Uterus (tissue), 2 donors: Measurements from ENCODE around the gene PMIS2.

Experiments
- POLR2A ChIP-seq, 2 donors: fragments of 450-650 bp; IDR thresholded peaks; one replicate each; pipeline ENCODE4 v1.6.1; 2016; ENCODE audit warnings: antibody characterized with exemption in 2 of 2, mild to moderate bottlenecking in 1 of 2, moderate library complexity in 1 of 2
- TF ChIP-seq, protein P1 (sequence below), 4 experiments: fragments of 200-600 bp in 2 of 4; fragments of 450-650 bp in 2 of 4; sonication (generic) in 2 of 4; IDR thresholded peaks; one replicate each; pipeline ENCODE4 v1.5.1; 2016 to 2019; ENCODE audit warnings: antibody characterized with exemption in 4 of 4, mild to moderate bottlenecking in 2 of 4, moderate library complexity in 1 of 4

GRCh38 chr19:35557539-35558399, 28.2 kb upstream of the PMIS2 start:
- TF ChIP-seq, protein P1, sequence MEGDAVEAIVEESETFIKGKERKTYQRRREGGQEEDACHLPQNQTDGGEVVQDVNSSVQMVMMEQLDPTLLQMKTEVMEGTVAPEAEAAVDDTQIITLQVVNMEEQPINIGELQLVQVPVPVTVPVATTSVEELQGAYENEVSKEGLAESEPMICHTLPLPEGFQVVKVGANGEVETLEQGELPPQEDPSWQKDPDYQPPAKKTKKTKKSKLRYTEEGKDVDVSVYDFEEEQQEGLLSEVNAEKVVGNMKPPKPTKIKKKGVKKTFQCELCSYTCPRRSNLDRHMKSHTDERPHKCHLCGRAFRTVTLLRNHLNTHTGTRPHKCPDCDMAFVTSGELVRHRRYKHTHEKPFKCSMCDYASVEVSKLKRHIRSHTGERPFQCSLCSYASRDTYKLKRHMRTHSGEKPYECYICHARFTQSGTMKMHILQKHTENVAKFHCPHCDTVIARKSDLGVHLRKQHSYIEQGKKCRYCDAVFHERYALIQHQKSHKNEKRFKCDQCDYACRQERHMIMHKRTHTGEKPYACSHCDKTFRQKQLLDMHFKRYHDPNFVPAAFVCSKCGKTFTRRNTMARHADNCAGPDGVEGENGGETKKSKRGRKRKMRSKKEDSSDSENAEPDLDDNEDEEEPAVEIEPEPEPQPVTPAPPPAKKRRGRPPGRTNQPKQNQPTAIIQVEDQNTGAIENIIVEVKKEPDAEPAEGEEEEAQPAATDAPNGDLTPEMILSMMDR (IDR thresholded peaks at IDR 0.05) = no peak
- TF ChIP-seq POLR2A (IDR thresholded peaks at IDR 0.05) = no peak
